Measurements from ENCODE around the gene FKTN.

The FKTN gene

GRCh38 chr9:105633411-105633810 is 75.5 kb downstream of the FKTN start:
- DNase-seq (ENCODE audit: low read depth) = no peak

- DNase-seq (ENCODE audit: low read depth) = no peak
These were observed 78.4 kb downstream of the FKTN start for GRCh38 chr9:105636331-105636730.

GRCh38 chr9:105637787-105638395 is 80.0 kb downstream of the FKTN start:
- no peak for DNase-seq (ENCODE audit: low read depth)

- DNase-seq (ENCODE audit: low read depth) = no peak
These were observed 82.0 kb downstream of the FKTN start for GRCh38 chr9:105639936-105640335.

GRCh38 chr9:105643795-105644194 is 85.9 kb downstream of the FKTN start:
- DNase-seq (ENCODE audit: low read depth) = no peak

GRCh38 chr9:105646879-105647594 is 89.1 kb downstream of the FKTN start:
- no peak for DNase-seq (ENCODE audit: low read depth)

- no peak for DNase-seq (ENCODE audit: low read depth)
These were observed 89.8 kb downstream of the FKTN start for GRCh38 chr9:105647595-105648349.

- no peak for DNase-seq (ENCODE audit: low read depth)
These were observed 93.9 kb downstream of the FKTN start for GRCh38 chr9:105651806-105652205.

- no peak for DNase-seq (ENCODE audit: low read depth)
These were observed 98.4 kb downstream of the FKTN start for GRCh38 chr9:105656131-105656921.

- no peak for DNase-seq (ENCODE audit: low read depth)
These were observed 100.4 kb downstream of the FKTN start for GRCh38 chr9:105658351-105658750.

- DNase-seq (ENCODE audit: low read depth) = no peak
These were observed 103.1 kb downstream of the FKTN start for GRCh38 chr9:105661011-105661410.

- no peak for DNase-seq (ENCODE audit: low read depth)
These were observed 104.5 kb downstream of the FKTN start, which contains the start of gene TAL2 for GRCh38 chr9:105662184-105663104. TSS of gene TAL2 (plus strand) at chr9:105662457. CDS start at chr9:105662497, 40 bp downstream.

- DNase-seq (ENCODE audit: low read depth) = no peak
These were observed 106.0 kb downstream of the FKTN start for GRCh38 chr9:105663914-105664313.

- DNase-seq (ENCODE audit: low read depth) = no peak
These were observed 109.9 kb downstream of the FKTN start for GRCh38 chr9:105667867-105668266.

GRCh38 chr9:105670315-105670714 is 112.4 kb downstream of the FKTN start:
- DNase-seq (ENCODE audit: low read depth) = no peak

- no peak for DNase-seq (ENCODE audit: low read depth)
These were observed 112.8 kb downstream of the FKTN start for GRCh38 chr9:105670775-105671174.

- no peak for DNase-seq (ENCODE audit: low read depth)
These were observed 114.8 kb downstream of the FKTN start for GRCh38 chr9:105672711-105673234.

GRCh38 chr9:105673850-105674387 is 116.0 kb downstream of the FKTN start:
- DNase-seq (ENCODE audit: low read depth) = no peak

GRCh38 chr9:105676351-105676923 is 118.5 kb downstream of the FKTN start:
- DNase-seq (ENCODE audit: low read depth) = no peak

GRCh38 chr9:105678163-105678562 is 120.2 kb downstream of the FKTN start:
- no peak for DNase-seq (ENCODE audit: low read depth)

All from activated T-cell treated with anti-CD3 and anti-CD28 coated beads for 1 hour (primary cell).